Suppressor macrophage treated with lipopolysaccharide for 1 hour (primary cell): Measurements from ENCODE around the gene ACAA1.
A peak's percentile ranks its signal among the peaks of the same experiment; 100 is the strongest.
"Not testable (repeated sequence)": the region's sequence is repeated elsewhere in the genome, so short reads cannot be mapped to it uniquely, and the experiment has no call there.

Experiments used
- DNase-seq, 3 donors: peaks; one replicate each; pipeline ENCODE4 v3.0.0-alpha.2; 2020 to 2022

The ACAA1 gene

DNA sequence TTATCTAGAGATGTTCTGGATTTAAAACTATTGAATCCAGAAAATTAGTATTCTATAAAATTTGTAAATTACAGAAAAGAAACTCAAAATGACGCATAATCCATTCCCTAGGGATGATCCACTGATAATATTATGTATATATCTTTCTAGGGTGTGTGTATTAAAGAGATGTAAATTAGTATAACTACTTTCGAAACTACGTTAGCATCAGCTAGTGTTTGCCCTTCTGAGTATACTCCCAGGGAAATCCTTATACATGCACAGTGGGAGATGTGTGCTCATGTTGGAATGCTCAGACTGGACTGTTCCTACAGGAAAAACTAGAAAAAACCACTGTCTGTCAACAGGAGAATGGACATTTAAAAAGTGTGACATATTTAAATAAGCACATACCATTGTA is 36.4 kb downstream of the ACAA1 start:
- DNase-seq, result no peak

DNA sequence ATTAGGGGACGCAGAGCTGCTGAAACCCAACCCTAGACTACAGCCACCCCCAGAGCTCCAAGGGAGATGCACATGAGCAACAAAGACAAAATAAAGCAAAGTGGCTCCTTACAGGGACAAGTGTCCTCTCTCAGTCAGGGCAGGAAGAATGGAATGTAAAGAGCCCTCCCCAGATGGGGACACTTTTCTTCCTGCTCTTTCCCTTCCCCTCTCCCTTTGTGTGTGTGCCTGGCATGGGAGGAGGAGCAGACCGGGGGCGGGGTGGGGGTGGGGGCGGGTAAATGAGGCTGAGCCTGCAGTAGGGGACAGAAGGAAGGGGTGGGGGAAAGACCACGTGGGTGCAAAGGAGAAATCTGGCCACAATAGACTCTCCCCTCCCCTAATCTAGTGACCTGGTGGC is 37.4 kb downstream of the ACAA1 start:
- no peak for DNase-seq

- DNase-seq, result no peak
Measured at GRCh38 chr3:38098376-38098723, 38.6 kb downstream of the ACAA1 start.

- no peak for DNase-seq
Measured at GRCh38 chr3:38097446-38098375, 39.2 kb downstream of the ACAA1 start.

DNA sequence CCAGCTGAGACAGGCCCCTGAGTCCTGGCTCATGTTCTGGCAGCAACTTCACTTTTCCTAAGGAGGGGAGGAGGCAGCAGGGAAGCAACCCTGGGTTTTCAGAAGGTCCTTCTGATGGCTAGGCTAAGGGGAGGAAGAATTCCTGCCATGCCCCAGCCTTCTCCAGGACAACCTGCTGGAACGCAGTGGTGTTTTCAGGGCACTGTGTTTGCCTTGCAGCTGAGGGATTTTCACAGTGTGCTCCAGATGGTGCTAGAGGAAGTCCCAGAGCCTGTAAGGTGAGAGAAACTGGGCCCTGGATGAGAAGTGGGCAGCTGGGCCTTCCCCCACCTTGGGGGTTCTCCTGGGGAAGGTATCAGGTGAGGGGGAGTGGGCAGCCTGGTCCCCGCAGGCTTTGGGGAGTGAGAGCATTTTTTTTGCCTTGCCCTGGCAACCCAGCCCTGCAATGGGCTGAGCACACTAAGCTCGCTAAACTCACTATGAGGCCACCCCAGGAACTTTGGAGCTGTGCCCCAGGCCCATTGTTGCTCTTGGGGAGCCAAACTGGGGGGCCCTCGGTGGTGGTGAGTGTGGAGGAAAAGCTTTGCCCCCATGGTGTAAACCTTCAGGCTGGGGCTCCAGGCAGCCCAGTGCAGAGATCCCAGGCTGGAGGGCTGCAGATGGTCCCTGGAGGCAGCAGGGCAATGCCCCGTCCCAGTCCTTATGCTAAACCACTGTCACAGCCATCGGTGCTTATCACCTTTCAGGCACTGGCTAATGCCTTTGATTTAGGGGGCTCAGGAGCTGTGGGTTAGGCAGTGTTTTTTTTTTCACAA is 41.1 kb downstream of the ACAA1 start:
- DNase-seq, result no peak

DNA sequence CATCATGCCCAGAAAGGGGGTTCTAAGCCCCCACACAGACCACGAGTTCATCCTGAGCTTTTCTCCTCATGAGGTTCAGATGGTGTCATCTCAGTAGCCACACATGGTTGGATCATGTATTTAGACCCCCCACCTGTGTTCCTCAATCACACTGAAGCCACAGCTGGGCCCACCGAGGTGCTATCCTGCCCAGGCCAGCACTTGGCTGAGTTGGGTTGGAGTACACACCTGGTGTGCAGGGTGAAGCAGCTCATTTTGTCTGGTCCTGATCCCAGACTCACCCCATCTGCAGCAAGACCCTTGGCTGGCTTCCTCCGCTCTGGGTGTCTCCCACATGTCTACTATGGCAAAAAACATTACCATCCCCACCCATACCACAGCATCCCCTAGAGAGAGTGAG is 41.9 kb downstream of the ACAA1 start:
- DNase-seq, result no peak

DNA sequence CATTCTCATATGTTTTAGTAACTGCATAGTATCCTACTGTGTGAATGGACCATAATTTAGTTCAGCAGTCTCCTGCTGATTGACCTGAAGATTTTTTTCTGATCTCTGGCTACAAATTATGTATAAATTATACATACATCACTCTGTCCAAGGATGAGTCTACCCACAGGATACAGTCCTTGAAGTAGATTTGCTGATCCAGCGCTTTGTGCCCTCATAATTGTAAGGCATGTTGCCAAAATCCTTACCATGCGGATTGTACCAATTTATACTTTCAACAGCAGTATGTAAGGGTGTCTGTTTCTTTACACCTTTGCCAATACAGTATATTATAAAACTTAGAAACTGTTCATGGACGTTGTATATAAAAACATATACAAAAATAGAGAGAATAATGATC is 46.5 kb downstream of the ACAA1 start:
- DNase-seq, result no peak

- DNase-seq, result no peak
Measured at GRCh38 chr3:38089163-38089562, 47.8 kb downstream of the ACAA1 start.

GRCh38 chr3:38088126-38089078 is 48.5 kb downstream of the ACAA1 start:
- DNase-seq, result no peak

GRCh38 chr3:38087278-38087677 is 49.6 kb downstream of the ACAA1 start:
- not testable (repeated sequence) for DNase-seq

DNA sequence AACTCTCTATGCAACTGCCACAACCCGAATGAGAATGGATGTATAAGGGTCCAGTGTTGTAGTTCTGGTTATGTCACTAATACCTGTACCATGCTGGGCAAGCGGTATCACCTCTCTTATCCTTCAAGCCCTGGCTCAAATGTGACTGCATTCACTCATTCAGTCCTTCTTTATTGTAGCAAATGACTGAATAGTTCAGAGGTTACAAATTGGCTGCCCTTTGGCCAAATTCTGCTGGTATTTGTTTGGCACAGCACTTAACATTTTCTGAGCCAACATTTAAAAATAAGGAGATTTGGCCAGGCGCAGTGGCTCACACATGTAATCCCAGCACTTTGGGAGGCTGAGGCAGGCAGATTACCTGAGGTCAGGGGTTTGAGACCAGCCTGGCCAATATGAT is 50.4 kb downstream of the ACAA1 start:
- DNase-seq, result no peak

DNA sequence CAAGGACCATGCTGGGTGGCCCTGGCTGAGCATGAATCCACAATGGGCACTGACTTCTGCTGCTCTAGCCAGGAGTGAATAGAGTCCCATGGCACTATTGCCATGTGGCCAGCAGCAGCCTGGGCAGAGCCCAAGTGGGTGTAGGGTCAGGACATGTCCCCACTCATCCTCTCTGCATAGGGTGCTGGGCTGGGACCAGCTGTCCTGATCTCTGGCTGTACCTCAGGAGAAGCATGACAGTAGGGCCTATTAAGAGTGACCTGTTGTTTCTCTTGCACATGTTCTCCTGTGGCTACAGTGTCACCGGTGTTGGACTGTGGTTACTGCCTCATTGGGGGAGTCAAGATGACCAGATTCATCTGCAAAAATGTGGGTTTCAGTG is 51.0 kb downstream of the ACAA1 start:
- DNase-seq, result no peak

GRCh38 chr3:38085311-38085942 is 51.5 kb downstream of the ACAA1 start:
- DNase-seq, result no peak

- peak in 2 of 3 donors; percentile 6 to 28 for DNase-seq
Measured at GRCh38 chr3:38084334-38085310, 52.3 kb downstream of the ACAA1 start.

GRCh38 chr3:38083871-38084333 is 53.0 kb downstream of the ACAA1 start:
- no peak for DNase-seq

GRCh38 chr3:38083254-38083653 is 53.7 kb downstream of the ACAA1 start:
- DNase-seq, result not testable (repeated sequence)

GRCh38 chr3:38082296-38082695 is 54.6 kb downstream of the ACAA1 start:
- DNase-seq, result not testable (repeated sequence)

GRCh38 chr3:38077073-38077472 is 59.9 kb downstream of the ACAA1 start:
- not testable (repeated sequence) for DNase-seq
